SK-N-MC (cell line): ENCODE data around the gene ZNF175.

ENCODE experiments used
- EZH2 ChIP-seq: fragments of 200-600 bp; sonication (generic); IDR thresholded peaks from one replicate; pipeline ENCODE4 v1.6.1; 2017; ENCODE audit warnings: antibody characterized with exemption
- POLR2AphosphoS5 ChIP-seq: IDR thresholded peaks from 2 replicates; pipeline ENCODE4 v1.6.1; 2012; ENCODE audit warnings: mild to moderate bottlenecking, low read depth, low read length, borderline replicate concordance

DNA sequence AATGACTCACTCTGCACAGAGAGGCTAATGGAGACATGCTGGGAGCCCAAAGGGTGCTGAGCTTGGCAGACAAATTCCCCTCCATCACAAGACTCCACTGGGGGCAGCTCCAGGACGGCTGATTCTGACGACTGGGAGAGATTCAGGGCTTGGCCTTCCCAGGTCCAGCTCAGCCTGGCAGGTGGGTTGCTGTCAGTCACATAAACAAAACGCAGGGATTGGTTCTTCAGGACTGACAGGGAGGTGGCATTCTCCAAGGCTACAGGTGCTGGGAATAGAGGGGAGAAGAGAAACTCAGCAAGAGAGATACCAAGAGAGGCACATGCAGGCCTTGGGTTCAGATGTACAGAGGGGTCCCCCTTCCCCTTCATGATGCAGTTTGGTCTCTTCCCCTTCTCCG is 10.7 kb upstream of the ZNF175 start:
- TF ChIP-seq EZH2 (no peak), POLR2AphosphoS5 (no peak)
